ENCODE data around the gene ACIN1.
"Not testable (repeated sequence)": the region's sequence is repeated elsewhere in the genome, so short reads cannot be mapped to it uniquely, and the experiment has no call there.

Gene ACIN1

DNA sequence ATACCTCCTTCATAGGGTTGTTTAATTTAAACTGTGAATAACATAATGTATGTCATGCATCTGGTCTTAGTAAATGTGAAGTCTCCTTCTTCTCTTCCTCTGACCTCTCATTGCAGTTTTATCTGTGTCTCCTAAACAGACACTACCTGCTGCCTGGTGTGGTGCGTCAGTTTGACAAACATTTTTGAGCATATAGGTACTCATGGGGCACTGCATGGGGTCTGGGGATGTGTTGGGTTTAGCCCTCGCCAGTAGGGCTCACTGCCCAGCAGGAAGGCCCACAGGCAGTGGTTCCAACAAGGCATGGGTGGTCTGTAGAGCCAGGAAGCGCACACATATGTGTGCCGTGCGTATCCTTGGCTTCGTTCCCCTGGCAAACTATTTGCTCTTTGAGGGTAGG is 27.1 kb upstream of the ACIN1 start:
- no peak for DNase-seq (ENCODE audit: low spot score)

DNA sequence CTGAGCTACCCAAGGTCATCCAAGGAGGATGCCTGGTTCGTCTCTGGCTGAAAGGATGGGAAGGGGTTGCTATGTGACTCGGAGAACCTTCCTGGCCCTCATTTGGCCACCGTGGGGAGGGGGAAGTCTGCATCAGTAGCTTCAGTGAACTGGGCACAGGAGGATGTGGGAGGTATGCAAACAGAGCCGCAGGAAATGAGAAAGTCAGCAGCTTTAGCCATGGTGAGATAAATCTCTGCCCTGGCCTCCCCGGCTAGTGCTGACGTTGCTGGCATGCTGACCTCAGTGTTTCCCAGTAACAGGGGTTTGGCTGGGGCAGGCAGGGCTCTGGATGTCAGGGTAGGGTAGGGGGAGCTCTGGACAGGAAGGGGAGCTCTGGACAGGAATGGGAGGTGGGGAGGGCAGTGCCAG is 26.4 kb upstream of the ACIN1 start:
- DNase-seq (ENCODE audit: low spot score) = peak; percentile 69

DNA sequence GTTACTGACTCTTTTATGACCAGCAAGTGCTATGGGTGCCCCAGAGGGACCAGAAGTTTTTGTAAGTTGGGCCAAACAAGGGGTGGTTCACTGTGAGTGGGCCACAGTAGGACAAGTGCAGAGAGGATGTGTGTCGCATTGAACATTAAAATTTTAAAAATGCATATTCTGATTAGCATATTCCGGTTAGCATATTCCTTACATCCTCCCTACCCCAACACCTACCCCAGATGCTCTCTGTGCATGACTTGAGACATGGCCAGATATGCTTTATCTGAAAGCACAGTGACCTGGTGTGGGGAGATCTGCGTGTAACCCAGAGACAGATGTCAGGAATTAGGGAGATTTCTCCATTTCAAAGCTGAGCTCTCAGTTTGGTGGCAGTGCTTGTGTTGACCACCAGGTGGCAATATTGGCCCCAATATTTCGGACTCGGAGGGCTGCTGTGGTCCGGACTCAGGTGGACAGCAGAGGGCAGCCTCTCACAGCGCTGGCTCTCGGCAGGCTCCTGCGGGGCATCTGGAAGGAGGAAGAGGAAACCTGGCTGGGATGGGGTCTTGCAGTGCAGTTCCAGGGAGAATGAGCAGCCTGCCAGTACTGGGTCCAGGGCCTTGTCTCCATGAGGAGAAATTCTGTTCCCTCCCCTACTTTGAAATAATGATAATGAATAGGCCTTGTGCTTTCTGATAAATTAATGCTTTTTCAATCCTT is 25.8 kb upstream of the ACIN1 start:
- DNase-seq (ENCODE audit: low spot score) = peak; percentile 89

DNA sequence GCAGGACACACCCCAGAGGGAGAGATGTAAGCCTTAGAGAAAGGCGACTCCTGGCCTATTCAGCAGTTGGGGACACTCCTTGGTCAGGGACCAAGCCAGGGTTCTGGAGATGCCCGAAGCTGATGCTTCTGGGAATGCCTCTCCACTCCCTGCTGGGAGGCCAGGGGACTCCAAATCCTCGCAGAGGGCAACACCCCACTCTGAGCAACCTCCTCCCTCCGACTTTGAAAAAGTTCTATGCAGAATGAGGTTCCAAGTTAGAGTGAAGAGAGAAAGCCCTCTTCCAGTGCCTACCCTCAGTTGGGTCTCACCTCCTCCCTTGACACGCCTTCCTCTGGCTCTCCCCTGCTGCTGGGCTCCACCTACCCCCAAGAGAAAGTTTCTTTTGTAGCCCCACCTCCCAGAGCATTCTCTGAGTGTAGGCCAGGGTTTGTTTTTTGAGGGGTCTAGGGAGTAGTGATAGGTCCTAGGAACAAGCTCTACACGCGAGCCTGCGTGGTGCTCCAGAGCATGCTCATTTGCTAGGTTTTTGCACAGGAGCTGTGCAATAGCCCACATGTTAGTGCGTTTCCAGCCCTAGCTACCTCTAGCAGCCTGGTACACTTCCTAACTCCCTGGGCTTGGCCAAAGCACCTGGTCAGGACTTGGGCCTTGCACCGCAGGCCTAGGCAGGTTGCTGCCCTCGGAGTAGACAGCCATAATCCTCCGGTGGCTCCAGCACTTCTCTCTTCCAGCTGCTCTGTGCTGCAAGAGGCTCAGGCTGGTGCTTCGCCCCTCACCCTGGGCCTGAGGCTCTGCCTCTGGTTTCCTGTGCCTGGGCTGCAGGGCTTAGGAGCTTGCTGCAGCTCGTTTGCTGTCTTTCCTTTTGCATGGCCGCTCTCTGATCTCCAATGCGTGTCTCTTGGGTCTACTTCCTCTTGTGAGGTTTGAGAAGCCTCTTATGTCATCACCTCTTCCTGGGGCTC is 24.7 kb upstream of the ACIN1 start:
- DNase-seq (ENCODE audit: low spot score) = peak; percentile 72

DNA sequence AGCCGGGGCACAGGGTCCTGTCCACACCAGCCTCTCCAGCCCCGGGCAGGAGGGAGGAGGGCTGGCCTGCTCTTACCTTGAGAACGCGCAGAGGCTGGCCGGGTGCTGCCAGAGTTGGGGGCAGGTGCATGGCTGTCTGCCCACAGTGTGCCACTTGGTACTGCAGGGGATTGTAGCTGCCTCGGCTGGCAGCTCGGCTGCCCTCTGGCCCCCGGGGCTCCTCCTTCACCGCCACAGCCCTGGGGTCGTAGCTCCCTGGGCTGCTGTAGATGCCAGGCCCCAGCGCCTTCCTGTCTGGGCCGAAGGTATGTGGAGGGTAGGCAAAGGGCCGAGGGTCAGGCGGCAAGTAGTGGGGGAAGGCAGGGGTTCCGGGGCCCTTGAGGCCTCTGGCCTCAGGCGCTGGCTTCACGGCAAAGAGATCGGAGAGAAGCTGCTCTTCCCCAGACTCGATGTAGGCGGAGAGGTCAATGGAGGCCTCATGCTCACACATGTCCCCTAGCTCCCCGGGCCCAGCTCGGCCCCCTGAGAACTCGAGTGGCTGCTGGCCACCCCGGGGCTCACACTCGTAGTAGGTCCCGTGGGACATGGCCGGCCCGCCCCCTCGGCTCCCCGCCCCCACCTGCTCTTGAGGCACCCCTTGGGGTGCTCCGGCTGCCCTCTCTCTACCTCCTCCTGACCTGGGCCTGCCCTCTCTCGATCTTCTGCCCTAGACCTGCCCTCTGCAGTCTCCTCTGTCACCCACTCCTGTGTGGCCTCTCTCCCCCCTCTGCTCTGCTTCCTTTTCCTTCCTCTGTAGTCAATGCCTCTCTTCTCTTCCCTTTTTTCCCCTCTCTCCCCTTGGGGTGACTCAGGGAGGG is 23.8 kb upstream of the ACIN1 start, which contains the start of gene CEBPE:
CEBPE (minus strand) TSS at position 750 of the 857 bp plus-strand sequence; CDS start at position 586, 164 bp downstream.
- DNase-seq (ENCODE audit: low spot score) = no peak

DNA sequence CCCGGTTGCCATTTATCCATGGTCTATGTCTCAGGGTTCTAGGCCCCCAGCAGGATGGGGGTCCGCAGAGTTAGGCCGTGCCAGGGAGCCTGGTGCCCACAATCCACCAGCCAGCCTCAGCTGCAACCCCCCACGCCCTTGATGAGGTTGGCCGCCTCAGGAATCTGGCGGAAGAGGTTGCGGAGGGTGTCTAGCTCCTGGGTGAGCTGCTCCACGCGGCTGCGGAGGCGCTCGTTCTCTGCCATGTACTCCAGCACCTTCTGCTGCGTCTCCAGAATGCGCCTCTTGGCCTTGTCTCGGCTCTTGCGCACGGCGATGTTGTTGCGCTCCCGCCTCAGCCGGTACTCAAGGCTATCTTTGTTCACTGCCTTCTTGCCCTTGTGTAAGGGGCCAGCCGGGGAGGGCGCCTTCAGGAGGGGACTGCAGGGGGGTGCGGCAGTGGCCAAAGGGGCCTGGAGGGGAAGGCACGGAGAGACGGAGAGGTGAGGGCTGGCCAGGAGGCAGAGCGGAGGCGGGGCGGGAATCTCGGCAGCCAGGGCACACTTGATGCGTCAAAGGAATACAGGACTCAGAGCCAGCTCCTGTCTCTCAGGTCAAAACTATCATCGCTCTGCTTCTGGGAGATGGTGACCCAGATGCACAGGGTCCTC is 22.6 kb upstream of the ACIN1 start:
- no peak for DNase-seq (ENCODE audit: low spot score)

DNA sequence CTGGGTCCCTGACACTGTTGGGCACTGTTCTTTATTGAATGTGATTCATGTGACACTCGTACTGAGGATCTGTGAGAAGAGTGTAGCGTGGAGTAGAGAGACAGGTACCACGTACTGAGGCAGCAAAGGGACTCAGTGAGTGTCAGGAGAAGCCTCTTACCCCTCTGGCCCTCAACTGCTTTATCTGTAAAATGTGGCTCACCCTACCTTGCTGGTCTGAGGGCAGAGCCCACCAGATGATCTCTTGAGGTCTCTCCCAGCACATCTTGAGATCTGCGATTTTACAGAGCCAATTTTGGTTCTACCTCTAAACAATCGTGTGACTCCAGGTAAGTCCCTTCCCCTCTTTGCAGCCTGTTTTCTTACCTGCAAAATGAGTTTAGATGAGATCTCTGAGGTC is 21.0 kb upstream of the ACIN1 start:
- DNase-seq (ENCODE audit: low spot score) = no peak

DNA sequence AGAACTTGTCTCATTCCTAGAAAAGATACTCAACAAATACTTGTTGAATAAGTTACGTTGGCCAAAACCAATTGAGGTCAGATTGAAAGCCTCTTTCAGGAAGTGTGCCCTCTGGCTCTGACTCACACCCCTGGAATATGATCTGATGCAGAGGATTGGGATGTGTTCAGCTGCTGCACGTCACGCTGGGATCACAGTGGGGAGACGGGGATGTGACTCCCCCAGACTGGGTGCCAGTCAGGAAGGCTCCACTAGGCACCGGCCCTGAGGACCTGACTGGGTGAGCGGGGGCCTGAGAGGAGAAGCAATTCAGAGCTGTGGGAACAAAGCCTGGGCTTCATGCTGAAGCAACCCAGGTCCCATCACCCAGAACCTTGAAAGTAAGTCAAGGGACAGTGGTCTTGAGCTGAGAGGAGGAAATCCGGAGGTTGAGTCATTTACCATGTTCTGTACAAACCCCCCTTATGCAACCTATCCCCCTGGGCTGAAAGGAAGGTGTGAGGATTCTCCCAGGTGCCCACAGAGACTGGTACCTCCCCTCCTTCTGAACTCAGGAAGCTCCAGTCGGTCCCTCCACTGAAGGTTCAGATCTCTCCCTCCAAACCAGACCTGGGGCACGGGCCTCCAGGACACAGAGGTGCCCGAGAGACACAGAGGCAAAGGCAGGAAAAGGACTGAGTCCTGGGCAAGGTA is 20.2 kb upstream of the ACIN1 start:
- no peak for DNase-seq (ENCODE audit: low spot score)

DNA sequence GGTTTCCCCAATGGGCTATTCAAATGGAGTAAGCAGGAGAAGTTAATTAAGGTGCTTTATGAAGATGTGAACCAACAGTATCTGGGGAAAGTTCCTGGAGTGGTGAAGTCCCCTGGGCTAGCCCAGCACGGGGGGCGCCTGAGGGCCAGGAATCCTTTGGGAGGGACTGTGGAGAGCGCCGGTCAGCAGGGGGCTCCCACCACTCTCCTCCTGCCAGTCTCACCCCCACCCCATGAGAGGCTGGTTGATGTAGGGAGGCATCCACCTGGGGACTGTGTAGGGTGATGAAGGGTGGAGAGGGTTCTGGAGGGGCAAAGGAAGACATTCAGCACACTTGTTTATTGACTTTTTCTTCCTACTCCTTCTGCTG is 19.7 kb upstream of the ACIN1 start:
- DNase-seq (ENCODE audit: low spot score) = no peak

DNA sequence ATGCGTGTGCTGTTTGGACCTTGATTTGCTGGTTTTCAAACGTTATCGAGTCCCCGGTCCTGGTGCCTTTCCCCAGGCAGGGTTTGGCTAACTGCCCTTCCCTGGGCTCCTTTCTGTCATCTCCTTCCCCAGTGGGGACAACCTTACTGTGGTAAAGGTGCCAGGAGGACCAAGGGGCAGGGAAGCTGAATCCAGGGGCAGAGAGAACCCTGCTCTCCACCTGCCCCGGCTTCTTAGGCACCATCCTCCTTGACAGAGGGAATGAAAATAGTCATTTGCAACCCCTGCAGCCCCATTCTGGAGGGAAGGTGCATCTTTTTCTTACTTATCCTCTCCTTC is 19.2 kb upstream of the ACIN1 start:
- no peak for DNase-seq (ENCODE audit: low spot score)

DNA sequence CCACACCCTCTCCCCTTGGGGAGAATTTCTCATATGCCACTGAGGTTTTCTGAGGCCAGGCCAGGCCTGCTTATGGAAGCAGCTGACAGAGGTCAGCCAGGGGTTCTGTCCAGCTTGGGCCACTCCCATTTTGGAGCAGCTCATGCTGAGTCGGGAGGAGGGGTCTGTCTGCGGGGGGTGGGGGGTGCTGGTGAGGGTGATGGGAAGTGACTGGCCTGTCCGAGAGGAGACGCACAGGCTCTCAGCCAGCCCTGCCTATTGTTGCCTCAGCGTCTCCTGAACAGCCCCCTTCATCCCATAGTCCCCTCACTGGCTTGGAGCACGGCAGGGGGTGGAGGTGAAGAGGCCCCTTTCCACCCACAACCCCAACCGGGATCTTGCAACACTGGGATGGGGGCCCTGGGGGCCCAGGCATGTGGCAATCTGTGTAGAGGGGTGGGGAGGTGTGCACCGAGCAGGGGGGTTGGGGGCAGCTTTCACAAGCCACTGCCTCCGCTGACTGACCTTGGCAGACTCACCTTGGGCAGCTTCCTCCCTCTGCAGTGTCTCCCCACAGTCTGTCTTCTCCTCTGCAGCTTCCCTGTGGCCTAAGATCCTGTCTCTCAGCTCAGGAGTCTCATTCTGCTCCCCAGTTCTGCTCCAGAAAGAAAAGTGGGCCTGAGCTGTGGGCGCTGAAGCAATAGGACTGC is 18.6 kb upstream of the ACIN1 start:
- no peak for DNase-seq (ENCODE audit: low spot score)

DNA sequence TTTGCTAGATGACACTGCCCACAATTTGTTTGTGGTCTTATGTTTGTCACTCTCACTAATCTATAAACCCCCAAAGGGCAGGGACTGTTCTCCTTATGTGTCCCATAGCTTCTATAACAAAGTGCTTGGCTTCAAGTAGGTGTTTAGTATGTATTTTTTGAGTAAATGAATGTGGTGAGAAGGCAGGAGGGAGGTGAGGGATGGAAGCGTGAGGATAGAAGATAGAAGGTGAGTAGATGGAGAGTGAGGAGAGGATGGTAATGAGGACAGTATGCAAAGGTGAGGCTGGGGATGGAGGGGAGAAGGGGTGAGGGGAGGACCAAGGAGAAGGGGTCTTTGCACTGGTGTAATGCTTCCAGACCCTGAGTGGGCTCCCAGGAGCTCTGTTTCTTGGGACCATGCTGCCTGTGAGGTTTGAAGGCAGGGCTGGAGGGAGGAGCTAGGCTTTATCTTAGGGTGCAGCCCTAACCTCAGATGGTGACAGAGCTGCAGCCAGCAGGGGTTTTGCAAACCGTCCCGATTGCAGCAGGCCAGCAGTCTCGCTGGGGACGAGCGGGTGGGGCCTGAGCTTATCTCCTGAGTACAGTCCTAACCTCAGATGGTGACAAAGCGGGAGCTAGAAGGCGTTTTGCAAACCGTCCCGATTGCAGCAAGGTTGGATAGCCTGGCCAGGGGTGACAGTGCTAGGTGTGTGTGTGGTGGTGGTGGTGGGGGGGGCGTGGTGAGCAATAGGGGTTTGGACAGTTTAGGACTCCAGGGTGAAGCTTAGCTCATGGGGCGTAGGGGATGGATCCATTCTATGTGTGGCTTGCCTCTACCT is 17.6 kb upstream of the ACIN1 start:
- no peak for DNase-seq (ENCODE audit: low spot score)

DNA sequence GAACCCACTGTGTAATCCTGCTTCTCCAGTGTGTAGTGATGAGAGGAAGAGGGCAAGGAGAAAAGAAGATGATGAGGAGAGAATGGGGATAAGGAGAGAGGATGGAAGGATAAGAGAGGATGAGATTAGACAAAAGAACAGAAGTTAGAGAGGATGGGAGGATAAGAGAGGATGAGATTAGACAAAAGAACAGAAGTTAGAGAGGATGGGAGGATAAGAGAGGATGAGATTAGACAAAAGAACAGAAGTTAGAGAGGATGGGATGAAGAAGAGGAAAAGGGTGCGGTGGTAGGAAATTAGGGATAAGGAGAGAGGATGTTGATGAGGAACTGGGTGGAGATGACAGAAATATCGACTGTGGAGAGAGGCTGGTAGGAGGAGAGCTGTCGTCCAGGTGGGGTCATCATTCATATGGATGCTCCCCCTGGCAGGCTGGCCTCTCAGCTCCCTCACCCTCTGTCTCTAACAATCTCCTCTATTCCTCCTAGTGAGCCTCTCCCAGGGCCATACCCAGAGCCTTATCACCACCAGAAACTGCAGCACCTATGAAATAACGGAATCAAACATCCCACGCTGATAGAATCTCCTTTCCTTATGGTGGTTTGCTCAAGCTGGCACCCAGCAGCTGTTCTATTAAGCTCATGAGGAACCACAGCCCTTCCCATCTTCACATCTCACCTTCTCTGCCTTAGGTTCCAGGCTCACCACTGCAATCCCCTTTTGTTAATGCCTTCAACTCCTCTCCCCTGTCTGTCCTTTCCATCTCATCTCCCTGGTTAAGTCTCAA is 15.8 kb upstream of the ACIN1 start:
- no peak for DNase-seq (ENCODE audit: low spot score)

DNA sequence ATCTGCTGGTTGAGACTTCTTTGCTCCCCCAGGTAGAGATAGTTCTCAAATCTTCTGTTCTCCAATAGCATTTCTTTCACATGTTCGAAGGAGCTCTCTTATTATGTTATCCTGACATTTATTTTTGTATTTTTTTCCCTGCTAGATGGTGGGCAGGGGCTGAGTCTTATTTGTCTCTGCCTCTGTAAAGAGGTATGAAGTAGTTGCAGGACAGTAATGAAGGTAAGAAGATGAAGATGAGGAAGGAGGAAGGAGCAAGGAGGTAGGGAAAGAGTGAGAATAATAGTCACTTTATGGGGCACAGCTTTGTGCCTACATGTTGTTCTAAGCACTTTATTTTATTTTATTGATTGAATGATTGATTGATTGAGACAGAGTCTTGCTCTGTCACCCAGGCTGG is 14.8 kb upstream of the ACIN1 start:
- DNase-seq (ENCODE audit: low spot score) = no peak

DNA sequence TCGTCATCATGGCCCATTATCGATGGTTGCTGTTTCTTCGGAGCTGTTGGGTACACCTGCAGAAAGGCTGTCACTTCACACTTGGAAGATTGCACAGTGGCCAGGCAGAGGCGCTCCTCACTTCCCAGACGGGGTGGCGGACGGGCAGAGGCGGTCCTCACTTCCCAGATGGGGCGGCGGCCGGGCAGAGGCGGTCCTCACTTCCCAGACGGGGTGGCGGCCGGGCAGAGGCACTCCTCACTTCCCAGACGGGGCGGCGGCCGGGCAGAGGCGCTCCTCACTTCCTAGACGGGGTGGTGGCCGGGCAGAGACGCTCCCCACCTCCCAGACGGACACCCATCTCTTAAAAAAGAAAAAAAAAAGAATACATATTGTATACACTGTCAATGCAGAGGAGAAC is 13.2 kb upstream of the ACIN1 start:
- DNase-seq (ENCODE audit: low spot score) = not testable (repeated sequence)

DNA sequence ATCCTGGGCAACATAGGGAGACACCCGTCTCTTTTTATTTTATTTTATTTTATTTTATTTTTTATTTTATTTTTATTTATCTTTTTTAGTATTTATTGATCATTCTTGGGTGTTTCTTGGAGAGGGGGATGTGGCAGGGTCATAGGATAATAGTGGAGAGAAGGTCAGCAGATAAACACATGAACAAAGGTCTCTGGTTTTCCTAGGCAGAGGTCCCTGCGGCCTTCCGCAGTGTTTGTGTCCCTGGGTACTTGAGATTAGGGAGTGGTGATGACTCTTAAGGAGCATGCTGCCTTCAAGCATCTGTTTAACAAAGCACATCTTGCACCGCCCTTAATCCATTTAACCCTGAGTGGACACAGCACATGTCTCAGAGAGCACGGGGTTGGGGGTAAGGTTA is 12.7 kb upstream of the ACIN1 start:
- DNase-seq (ENCODE audit: low spot score) = not testable (repeated sequence)

DNA sequence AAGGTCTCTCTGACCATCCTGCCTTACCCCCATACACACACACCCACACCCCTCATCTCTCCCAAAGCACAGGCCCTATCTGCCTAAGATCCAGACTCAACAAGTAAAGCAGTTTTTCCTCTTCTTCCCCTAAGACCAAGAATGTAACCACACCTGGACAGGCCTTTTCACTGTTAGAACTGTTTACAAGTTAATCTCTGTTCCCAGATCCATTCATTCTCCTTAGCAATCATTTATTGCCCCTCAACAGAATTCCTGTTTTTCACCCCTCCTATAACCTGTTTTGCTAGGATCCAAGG is 11.8 kb upstream of the ACIN1 start:
- DNase-seq (ENCODE audit: low spot score) = no peak

DNA sequence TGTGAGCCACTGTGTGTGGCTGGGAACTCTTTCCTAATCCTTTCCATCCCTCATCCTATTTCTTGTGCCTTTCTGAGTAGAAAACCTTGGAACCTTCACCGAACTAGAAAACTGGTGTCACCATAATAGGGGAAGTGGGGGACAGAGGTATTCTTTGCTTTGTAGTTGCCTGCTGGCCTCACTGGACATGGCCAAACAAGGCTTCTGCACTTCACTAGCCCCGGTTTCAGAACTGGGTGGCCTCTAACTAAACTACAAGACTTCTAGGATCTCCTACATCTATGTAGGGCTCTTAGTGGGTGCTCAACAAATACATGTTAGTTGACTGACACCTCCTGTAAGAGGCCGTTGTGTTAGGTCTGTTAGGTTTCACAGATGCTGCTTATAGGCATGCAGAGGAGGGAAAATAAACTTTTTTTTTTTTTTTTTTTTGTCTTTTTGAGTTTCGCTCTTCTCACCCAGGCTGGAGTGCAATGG is 10.4 kb upstream of the ACIN1 start:
- DNase-seq (ENCODE audit: low spot score) = no peak

Data from germinal center (tissue), 1 donor.